Activated CD4-positive, alpha-beta T cell treated with anti-CD3 and anti-CD28 coated beads for 24 hours (primary cell): ENCODE data around the gene CD96.
A peak's percentile ranks its signal among the peaks of the same experiment; 100 is the strongest.
"Not testable (repeated sequence)": the region's sequence is repeated elsewhere in the genome, so short reads cannot be mapped to it uniquely, and the experiment has no call there.

ENCODE experiments used
- DNase-seq, 2 donors: peaks; one replicate each; pipeline ENCODE4 v3.0.0-alpha.2; 2020; ENCODE audit warnings: low read depth in 2 of 2

Gene CD96, protein sequence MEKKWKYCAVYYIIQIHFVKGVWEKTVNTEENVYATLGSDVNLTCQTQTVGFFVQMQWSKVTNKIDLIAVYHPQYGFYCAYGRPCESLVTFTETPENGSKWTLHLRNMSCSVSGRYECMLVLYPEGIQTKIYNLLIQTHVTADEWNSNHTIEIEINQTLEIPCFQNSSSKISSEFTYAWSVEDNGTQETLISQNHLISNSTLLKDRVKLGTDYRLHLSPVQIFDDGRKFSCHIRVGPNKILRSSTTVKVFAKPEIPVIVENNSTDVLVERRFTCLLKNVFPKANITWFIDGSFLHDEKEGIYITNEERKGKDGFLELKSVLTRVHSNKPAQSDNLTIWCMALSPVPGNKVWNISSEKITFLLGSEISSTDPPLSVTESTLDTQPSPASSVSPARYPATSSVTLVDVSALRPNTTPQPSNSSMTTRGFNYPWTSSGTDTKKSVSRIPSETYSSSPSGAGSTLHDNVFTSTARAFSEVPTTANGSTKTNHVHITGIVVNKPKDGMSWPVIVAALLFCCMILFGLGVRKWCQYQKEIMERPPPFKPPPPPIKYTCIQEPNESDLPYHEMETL

DNA sequence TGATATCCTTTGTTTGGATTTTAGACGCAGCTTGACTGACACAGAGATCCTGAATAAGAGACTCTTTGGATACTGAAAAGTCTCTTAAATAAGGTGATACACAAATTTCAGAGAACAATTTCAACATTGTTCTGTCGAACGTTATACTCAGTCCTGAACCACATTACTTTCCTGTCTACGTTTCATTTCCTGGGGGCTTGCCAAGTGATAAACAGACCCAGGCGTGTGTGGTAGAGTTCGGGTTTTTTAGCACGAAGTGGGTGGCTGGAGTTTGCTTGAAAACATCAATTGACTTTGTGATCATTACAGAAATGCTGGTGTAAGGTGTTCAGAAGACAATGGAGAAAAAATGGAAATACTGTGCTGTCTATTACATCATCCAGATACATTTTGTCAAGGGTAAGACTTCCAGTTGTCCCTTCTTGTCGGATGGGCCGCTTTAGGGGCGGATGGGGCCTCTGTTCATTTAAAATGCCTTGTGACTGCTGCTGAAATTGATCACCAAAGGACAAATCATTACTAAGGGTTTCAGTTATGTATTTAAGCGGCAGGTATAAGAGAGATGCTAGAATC lies at the start of gene CD96:
CD96 (plus strand) TSS at position 287 of the 573 bp plus-strand sequence; CDS start at position 339, 52 bp downstream.
- peak in 1 of 2 donors; percentile 56 for DNase-seq

DNA sequence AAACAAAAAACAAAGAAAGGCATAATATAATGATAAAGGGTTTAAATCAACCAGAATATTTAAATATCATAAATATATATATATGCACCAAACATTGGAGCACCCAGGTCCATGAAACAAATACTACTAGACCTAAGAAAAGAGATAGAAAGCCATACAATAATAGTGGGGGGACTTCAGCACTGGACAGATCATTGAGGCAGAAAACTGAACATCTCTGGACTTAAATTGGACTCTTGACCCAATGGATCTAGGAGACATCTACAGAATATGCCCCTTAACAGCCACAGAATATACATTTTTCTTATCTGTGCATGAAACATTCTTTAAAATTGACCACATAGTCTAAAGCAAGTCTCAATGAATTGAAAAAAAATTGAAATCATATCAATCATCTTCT lies 48.7 kb upstream of the CD96 start:
- no peak for DNase-seq

DNA sequence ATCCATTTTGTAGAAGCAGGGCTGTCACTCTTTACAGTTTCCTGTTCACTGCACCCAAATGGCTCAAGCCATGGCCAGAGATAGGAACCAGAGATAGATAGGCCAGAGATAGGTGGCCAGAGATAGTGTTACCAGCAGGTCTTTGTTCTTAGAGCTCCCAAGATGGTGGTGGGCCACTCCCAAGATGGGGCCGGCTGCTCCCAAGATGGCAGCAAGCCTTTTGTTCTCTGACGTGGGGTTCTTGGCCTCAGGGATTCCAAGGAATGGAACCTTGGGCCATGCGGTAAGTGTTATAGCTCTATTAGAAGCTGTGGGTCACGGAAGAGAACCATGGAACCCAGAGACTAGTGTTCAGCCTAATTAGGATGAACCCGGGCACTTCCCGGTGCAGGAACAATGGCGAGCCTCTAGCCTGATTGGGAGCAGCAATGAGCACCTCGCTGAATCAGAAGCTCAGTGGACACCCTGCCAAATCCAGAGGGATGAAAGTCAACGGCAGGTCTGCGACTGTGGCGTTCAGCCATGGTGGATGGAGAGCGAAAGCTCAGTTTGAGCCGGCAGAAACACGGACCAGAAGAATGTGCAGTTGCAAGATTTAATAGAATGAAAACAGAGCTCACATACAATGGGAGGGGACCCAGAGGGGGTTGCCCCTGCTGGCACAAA lies 45.0 kb upstream of the CD96 start:
- DNase-seq = no peak

DNA sequence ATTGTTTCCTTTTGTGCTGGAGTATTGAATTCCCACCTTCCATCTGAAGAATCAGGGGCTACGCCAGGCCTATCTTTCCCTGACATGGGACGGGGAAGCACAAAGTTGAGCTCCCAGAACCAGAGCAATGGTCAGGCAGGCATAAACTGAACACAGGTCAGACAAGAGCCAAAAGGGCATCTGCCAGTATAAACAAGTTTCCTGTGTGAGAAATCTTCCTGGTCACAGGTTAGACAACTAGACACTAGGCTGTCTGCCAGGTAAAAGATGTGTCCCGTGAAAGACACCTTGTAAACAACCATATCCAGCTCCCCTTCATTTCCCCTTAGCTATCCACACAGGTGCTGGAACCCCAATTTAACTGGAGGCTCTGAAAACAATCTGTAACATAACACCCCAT lies 44.0 kb upstream of the CD96 start:
- no peak for DNase-seq

DNA sequence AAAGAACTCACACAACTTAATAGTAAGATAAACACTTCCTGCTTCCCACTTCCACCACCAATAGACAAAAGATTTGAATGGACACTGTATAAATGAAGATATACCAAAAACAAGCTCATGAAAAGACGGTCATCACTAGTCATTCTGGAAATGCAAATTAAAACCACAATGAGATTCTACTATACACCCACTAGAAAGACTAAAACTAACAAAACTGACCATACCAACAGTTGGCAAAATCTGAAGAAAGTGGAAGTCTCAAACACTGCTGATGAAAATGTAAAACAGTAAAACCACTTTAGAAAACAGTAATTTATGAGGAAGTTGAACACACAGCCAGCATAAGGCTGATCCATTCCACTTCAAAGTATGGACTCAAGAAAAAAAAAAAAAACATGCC lies 35.6 kb upstream of the CD96 start:
- no peak for DNase-seq

DNA sequence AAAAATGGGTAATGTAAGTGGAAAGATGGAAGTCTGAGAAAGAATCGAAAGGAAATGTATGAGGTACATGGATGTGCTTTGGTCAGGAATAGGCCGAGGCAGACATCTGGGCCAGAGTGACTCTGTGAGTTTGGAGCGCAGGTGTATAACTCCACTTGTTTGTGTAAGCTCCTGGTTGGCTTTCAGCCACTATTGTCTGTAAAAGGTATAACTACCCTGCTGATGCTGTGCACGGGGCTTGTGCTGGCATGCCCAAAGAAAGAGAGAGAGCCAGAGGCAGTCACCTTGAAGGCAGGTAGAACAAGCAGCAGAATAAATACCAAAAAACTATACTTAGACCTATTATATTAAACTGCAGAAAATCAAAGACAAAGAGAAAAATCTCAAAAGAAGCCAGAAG lies 32.7 kb upstream of the CD96 start:
- no peak for DNase-seq

DNA sequence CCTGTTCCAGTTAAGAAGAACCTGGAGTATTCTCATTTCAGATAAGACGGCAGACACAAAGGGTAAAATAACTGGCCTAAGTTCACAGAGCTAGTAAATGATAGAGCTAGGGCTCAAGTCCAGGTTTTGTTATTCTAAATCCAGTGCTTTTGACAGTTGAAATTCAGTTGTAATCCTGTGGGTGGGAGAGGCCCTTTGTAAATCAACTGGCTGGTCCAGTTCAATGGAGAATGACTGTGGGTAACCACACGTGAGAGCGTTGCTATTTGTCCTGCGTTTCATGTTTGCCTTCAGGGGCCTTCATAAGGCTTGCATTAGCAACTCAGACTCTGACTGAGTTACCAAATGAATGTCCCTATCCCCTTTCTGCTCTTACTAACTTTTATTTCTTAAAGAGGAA lies 24.2 kb upstream of the CD96 start:
- no peak for DNase-seq

DNA sequence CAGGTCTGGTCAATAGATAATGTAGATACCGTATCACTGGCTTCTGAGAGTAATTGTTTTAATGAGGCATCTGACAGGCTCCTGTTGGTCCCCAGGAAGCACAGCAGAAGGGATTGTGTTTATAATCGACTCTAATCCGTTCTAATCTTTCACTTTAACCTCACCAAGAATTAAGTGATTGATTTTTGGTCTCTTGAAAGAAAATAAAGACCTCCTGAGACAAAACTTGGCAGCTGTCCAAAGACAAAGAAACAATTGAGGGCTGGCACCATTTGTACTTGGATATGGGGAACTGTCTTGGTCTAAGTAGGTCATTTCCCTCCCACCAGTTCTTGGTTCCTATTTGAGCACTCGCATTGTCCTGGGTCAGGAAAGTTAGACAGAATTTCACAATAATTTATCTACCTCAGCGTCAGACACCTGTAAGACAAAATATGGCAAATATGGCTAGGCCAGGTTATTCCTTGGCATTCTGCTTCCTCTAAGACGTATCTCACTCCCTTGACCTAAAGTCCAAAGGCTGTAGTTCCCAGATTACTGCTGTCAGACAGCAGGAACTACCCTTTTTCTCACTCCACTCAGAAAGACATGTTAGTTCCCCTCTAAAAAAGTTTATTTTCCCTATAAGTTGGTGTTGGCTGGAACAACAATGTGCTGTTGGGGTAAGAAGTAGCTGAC lies 22.7 kb upstream of the CD96 start:
- no peak for DNase-seq

DNA sequence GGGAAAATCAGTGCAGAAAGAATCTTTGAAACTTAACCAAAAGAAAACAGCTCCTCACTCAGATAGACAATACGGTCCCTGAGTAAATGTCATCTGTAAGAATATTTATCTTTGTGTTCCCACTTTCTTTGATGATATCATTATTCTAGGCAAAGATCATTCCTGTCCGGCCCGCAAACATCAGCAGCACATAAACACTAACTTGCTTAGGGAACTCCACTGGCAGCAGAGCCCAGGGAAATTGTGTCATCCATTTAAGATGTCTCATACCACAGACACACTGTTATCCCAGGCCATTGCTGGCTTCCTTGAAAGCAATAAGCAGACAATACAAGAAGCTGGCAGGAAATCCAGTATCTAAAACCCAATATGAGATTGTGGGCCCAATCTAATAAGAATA lies 20.1 kb upstream of the CD96 start:
- DNase-seq = no peak

DNA sequence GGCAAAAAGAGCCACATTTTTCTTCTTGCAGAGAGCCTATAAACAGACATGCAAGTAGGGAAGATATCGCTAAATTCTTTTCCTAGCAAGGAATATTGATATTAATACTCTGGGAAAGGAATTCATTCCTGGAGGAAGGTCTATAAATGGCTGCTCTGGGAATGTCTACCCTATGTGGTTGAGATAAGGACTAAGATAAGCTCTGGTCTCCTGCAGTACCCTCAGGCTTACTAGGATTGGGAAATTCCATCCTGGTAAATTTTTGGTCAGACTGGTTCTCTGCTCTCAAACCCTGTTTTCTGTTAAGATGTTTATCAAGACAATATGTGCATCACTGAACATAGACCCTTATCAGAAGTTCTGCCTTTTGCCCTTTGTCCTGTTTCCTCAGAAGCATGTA lies 17.5 kb upstream of the CD96 start:
- DNase-seq = not testable (repeated sequence)

DNA sequence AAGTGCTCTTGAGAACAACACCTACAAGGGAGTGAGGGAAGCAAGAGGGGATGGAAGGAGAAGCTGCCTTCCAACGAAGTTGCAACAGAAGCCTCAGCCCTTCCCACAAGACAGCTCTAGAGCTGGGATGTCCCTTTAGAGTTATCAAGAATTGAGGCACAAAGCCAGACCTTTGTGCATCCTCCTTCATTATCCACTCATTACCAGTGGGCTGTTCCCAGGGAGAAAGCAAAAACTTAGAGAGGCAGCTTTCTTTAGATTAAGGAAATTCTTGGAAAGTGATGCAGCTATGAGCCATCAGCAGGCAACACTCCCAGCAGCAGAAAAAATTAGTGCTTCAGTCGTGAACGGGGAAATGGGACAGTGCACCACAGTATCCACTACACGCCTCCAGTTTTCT lies 10.6 kb upstream of the CD96 start:
- DNase-seq = no peak

DNA sequence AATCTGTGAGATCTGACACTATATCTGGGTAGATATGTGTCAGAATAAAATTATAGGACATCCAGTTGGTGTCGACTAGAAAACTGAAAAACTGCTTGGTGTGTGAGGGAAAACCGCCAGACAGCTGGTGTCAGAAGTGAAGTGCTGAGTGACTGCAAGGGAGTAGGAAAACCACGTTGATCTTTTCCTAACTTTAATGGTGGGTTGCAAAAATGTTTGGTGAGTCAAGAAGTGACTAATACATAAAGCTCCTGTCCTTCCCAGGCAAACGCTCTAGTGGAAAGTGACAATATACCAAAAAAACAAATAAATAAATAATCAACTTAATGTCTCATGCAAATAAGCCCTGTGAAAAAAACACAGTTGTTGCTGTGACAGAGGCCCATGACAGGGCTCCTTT lies 7.3 kb upstream of the CD96 start:
- no peak for DNase-seq

DNA sequence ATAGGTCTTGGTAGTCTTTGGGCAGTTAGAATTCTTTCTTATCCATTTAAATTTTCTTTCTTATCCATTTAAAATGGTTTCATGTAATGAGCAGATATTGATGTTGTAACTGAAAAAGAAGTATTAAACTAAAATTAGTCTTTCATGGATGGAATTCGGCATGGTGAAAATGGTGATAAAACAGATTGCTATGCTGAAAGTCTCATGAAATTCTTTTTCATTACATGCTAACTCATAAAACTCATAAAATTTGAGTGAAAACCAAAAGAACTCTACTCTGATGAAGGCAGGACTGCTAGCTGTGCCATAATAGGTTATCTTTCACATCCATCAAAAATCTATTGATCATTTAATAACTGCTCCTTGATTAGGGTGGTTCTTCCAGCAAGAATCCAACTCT lies 3.9 kb upstream of the CD96 start:
- no peak for DNase-seq

DNA sequence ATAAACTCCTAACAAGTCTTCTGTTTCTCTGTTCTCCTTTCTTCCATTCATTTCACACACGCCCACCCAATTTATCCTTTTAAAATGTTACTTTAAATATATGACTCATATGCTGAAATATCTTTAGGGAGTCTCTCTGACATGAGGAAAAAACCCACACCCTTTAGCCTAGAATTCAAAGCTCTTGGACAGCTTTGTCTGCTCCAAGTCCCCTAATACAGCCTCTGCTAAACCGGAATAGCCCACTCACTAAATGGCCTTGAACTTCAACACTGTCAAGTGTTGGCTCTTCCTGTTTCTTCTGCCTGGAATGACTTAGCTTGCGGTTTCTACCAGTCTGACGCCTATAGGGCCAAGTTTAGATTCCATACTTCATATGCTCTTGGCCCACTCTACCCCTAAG lies 3.3 kb upstream of the CD96 start:
- DNase-seq = no peak

DNA sequence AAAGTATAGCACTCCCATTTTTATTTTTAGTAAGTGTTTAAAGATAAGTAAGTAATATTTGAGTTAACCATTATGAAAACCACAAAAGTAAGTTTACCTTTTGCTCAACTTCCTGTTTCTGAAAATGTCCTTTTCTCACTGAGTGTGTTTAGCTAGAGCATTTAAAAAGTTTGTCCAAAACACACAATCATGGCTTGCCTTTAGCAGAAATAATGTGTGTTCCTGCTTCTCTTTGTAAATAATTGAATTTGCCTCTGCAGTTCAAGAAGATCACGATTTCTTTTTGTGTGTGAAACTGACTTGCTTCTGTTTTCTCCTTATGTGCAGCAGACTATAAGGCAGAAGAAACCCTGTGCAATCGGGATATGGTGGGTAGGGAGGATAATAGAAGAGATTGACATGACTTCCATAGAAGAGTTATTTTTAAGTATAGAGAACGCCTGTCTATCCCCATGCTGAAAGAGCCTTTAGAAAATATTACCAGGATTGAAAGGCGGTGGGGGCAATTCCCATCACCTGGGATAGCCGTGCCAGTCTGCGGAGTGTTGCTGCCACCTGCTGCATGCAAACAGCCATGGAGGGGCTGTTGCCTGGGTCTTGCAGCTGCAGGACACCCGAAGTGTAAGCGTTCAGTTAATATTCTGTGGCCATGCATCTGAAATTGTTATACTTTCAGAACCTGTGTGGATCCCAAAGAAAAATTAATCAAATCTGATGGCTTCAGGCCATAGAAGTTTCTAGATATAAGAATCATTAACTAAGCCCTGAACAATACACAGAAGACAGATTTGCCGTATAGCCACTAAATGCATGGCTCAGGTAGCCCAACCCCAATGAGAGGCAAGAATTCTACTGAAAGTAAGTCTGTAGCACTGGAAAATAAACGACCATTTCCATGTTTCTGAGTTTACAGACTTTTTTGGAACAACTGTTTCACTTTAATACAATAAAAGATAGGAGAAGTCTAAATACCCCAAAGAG lies 2.4 kb upstream of the CD96 start:
- peak in 1 of 2 donors; percentile 45 for DNase-seq

DNA sequence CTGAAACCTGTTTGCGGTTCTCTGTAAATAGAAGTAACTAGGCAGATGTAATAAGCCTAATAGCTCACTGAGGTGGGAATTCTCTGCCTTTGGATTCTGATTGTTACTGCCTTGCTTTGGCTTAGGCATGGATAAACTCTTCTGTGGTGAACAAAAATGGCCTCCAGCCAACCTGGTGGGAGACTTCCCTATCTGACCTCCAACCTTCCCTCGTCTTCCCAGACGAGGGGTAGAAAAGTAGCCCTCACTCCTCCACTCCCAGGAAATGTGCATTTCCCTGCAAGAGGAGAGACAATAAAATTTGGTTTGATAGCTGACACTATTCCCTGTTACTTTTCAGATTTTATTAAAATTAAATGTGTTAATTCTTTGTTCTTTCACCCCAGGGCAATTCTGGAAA lies 606 bp upstream of the CD96 start:
- no peak for DNase-seq

DNA sequence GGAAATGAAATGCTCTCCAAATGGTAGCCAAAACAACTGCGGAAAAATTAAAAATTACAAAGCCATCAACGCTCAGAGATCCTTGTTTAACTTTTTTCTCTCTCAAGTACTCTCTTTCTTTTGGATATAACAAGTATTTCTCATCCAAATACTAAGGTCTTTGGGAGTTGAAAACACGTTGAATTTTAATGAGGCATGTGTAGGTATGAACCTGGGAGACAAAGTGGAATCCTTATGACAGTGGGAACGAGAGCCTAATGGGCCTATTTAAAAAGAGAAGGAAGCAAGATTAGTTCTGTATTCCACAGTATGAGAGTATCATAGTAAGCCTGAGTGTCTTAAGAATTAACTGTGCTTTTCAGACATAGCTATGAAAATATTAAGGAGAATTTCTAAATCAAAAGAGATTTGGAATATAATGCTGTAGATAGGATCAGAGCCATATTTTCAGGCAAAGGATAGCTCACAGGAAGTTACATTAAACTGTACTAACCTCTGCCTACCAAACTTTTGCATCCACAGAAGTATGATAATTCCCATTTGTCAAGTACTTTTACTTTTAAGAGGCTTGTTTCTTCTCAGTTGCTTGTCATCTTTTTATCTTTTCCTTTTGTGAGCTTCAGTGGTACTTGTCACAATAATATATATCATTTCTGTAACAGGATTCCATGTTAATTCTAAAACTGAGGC lies 759 bp downstream of the CD96 start:
- DNase-seq = no peak

DNA sequence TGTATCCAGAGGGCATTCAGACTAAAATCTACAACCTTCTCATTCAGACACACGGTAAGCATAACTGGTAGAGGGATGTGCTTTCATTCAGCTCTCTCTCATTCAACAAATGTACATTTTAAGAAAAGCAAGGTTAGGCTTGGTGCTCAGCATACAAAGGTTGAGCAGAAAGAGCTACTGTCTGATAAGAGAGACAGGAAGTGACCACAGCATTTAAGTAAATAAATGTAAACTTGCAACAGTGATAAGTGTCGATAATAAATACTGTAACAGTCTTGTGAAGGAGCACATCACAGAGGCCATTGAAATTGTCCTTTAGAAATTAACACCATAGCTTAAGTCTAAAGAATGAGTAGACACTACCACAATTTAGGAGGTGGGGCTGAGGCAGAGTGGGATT lies 3.4 kb downstream of the CD96 start:
- no peak for DNase-seq

DNA sequence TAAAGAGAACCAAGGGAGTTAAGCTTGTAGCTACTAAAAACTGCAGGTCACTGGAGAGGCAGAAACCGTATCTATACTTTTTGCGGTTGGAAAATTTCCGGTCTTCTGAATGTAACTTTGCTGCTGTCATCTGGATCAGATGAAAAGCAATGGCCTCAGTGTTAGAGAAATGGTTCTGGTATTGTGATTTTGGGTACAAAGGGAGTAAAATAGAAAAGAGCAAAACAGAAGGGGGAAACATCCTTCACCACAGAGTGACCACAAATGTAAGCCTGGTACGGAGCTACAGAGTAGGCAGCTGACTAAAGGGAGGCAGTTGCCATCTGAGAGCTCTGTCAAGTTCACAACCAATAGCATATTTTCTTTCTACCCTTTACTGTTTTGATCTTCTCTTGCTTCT lies 5.6 kb downstream of the CD96 start:
- DNase-seq = no peak

DNA sequence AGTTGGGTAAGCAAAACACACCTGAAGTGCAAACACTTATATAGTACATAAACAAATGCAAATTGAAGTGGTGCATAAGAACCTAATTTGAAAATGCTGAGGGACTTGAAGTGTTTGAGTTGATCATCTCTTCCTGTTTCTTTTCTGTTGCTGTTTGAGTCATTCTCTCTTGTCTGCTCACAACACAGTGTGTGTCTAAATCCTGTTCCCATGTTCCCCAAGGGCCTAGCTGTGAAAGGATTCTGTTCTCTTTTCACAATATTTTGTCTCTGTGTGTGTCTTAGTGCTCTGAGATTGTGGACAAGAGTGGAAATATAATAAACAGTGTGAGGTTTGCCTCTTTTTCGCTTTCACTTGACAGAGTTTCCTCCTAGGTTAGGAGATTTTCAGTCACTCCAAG lies 6.1 kb downstream of the CD96 start:
- no peak for DNase-seq
